BLaER1 (cell line): ENCODE measurements around the gene RANBP3.

ENCODE experiments used
- H3K27ac ChIP-seq: shearing (Covaris generic); formaldehyde crosslinking; 2 replicates; pipeline ENCODE4 v1.8.1; 2022
- H3K27me3 ChIP-seq: shearing (Covaris generic); formaldehyde crosslinking; 2 replicates; pipeline ENCODE4 v1.8.1; 2022
- H3K36me3 ChIP-seq: shearing (Covaris generic); formaldehyde crosslinking; 2 replicates; pipeline ENCODE4 v1.8.1; 2022
- H3K4me1 ChIP-seq: shearing (Covaris generic); formaldehyde crosslinking; 2 replicates; pipeline ENCODE4 v1.8.1; 2022
- H3K4me2 ChIP-seq: shearing (Covaris generic); formaldehyde crosslinking; 2 replicates; pipeline ENCODE4 v1.8.1; 2022
- H3K4me3 ChIP-seq: shearing (Covaris generic); formaldehyde crosslinking; 2 replicates; pipeline ENCODE4 v1.8.1; 2022
- H3K9ac ChIP-seq: shearing (Covaris generic); formaldehyde crosslinking; 2 replicates; pipeline ENCODE4 v1.8.1; 2022
- H3K9me3 ChIP-seq: shearing (Covaris generic); formaldehyde crosslinking; 2 replicates; pipeline ENCODE4 v1.8.1; 2022
- H4K20me1 ChIP-seq: shearing (Covaris generic); formaldehyde crosslinking; 2 replicates; pipeline ENCODE4 v1.8.1; 2022
- Cebpa-rat ChIP-seq: shearing (Covaris generic); IDR thresholded peaks from 2 replicates; pipeline ENCODE4 v1.8.1; 2022

The RANBP3 gene

DNA sequence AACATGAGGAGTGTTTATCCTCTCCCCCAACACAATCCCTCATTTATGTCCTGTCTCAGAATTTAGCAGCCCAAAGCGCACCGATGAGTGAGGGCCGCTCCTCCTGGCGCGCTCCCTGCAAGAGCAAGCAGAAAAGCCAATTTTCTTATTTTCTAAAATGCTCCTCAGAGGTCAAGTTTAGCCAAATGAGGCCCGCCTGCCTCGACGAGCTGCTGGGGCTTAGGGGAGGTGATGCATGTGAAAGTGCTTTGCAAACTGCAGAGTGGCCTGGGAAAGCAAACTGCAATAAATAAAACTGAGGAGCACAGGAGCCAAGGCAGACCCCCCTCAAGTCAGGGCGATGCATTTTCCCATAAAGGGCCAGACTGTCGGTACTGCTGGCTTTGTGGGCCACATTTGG is 34.9 kb downstream of the RANBP3 start:
- Histone ChIP-seq H4K20me1 (peaks cover 93% of the 10 kb centered on the region), H3K9me3 (no peaks in the 10 kb centered on the region), H3K27me3 (no peaks in the 10 kb centered on the region), H3K4me1 (peaks cover 78% of the 10 kb centered on the region), H3K4me3 (no peak overlapping the region), H3K27ac (no peak overlapping the region), H3K36me3 (peaks cover 84% of the 10 kb centered on the region), H3K9ac (no peak overlapping the region), H3K4me2 (no peak overlapping the region)
- TF ChIP-seq Cebpa-rat, result no peak

- Histone ChIP-seq H3K9ac (no peak overlapping the region), H3K9me3 (no peaks in the 10 kb centered on the region), H3K36me3 (peaks cover 75% of the 10 kb centered on the region), H3K27ac (no peak overlapping the region), H3K4me3 (no peak overlapping the region), H3K4me2 (no peak overlapping the region), H3K4me1 (peaks cover 78% of the 10 kb centered on the region), H3K27me3 (no peaks in the 10 kb centered on the region), H4K20me1 (peaks cover 93% of the 10 kb centered on the region)
- TF ChIP-seq Cebpa-rat, result no peak
Observed at GRCh38 chr19:5941673-5942072, 36.3 kb downstream of the RANBP3 start.

GRCh38 chr19:5940260-5941208 is 37.4 kb downstream of the RANBP3 start:
- H4K20me1 ChIP-seq, result peaks cover 93% of the 10 kb centered on the region
- no peak overlapping the region for H3K4me3 ChIP-seq
- no peak overlapping the region for H3K9ac ChIP-seq
- no peak overlapping the region for H3K4me2 ChIP-seq
- H3K27me3 ChIP-seq, result no peaks in the 10 kb centered on the region
- no peaks in the 10 kb centered on the region for H3K9me3 ChIP-seq
- H3K27ac ChIP-seq, result peak overlapping the region; percentile 21; the same call in 1 of the 2 replicates
- peaks cover 75% of the 10 kb centered on the region for H3K36me3 ChIP-seq
- no peak for TF ChIP-seq Cebpa-rat
- H3K4me1 ChIP-seq, result peaks cover 78% of the 10 kb centered on the region

DNA sequence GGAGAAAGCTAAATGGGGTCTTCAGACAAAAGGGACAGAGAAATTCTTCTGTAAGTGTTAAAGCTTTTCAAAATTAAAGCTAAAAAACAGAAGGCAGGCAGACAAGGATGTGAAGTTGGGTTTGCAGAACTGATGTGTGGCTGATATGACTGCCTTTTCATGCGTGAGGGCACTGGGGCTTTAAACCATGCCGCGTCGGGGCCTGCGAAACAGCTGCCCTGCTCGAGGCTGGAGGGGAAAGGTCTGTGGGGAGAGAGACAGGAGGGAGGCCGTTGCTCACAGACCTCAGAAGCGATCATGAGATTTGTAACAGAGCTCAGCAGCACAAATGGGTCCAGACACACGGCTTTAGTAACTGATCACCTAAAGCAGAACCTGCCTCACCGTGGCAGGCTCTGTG is 40.4 kb downstream of the RANBP3 start:
- Histone ChIP-seq H3K36me3 (peaks cover 75% of the 10 kb centered on the region), H3K27ac (peak overlapping the region; percentile 72), H4K20me1 (peaks cover 93% of the 10 kb centered on the region), H3K4me1 (peaks cover 65% of the 10 kb centered on the region), H3K9me3 (no peaks in the 10 kb centered on the region), H3K4me3 (peak overlapping the region; percentile 38; the same call in 1 of the 2 replicates), H3K27me3 (no peaks in the 10 kb centered on the region), H3K4me2 (peak overlapping the region; percentile 94), H3K9ac (peak overlapping the region; percentile 71)
- no peak for TF ChIP-seq Cebpa-rat

DNA sequence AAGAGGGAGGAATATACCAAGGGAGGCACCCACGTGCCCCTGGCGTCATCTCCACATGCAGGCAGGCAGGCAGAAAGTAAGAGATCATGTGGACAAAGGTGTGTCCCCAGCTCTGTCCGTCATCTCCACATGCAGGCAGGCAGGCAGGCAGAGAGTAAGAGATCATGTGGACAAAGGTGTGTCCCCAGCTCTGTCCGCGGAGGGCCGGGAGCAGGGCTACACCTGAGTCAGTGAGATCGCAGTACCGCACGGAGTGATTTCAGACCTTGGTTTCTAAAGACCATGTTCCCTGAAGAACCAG is 41.7 kb downstream of the RANBP3 start:
- Histone ChIP-seq H3K9me3 (no peaks in the 10 kb centered on the region), H3K4me2 (peak overlapping the region; percentile 94), H4K20me1 (peaks cover 86% of the 10 kb centered on the region), H3K27ac (peak overlapping the region; percentile 52; the same call in 1 of the 2 replicates), H3K4me3 (no peak overlapping the region), H3K27me3 (no peaks in the 10 kb centered on the region), H3K9ac (peak overlapping the region; percentile 51; the same call in 1 of the 2 replicates), H3K4me1 (peaks cover 65% of the 10 kb centered on the region), H3K36me3 (peaks cover 75% of the 10 kb centered on the region)
- TF ChIP-seq Cebpa-rat, result no peak

DNA sequence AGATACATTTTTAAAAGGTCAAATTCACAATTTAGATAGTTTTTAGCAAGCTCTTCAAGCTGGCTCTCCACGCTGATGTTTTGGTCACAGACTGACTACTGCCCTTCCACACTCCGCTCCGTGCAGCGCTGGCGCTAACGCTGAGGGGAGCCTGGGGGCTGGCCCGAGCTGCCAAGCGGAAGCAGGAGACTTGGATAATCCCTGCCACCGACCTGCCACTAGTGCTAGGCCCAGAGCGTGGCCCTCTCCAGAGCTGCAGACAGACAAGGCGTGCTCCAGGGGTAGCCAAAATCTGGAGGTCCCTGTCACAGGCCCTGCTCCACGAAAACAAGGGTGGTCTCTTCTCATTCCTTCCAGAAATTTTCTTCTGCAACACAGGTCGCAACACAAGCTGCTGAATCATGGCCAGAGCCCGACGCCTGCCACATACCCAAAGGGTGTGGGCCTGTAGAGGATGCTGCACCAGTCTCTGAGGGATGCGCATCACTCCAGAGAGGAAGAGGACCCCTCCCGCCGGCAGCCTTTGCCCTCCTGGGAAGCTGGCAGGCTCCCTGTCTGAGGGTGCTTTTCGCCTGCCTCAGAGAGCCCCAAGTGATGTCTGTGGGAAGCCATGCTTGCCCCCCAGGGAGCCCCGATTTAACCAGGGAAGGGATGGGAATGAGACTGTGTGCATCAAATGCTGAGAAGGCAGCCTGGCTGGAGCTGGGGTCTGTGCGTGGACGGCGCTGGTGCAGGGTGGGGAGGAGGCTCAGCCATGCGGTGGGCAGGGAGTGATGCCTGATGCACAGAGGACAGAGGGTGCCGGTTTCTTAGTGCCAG is 42.3 kb downstream of the RANBP3 start:
- Histone ChIP-seq H3K9ac (peak overlapping the region; percentile 51), H3K27ac (peak overlapping the region; percentile 52; the same call in 1 of the 2 replicates), H3K4me1 (peaks cover 61% of the 10 kb centered on the region), H4K20me1 (peaks cover 85% of the 10 kb centered on the region), H3K36me3 (peaks cover 75% of the 10 kb centered on the region), H3K9me3 (no peaks in the 10 kb centered on the region), H3K27me3 (no peaks in the 10 kb centered on the region), H3K4me2 (peak overlapping the region; percentile 94), H3K4me3 (no peak overlapping the region)
- TF ChIP-seq Cebpa-rat, result no peak

DNA sequence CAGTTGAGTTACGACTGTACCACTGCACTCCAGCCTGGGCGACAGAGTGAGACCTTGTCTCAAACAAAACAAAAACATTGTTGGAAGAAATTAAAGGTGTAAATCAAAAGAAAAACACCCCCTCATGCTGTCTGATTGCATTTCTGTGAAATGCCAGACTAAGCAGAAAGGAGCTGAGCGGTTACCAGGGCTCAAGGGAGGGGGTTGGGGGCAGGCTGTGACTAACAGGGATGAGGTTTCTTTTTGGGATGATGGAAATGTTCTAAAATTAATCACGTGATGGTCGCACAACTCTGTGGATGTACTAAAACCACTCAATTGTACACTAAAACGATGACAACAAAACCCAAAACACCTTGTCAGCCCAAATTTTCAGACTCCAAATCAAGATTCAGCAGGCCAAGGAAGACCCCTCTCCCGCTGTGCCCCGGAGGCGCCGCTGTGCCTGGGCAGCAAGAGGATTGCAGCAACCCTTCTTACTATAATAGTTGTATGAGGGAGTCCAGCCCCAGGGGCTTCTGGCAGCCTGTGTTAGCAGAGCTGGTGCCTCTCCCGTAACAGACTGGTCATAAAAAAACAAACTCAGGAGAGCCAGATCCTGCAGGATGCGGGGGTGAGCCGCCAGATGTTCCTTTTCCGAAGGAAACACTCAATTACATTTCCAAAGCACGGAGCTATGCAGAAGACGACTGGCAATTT is 43.0 kb downstream of the RANBP3 start:
- no peaks in the 10 kb centered on the region for H3K27me3 ChIP-seq

GRCh38 chr19:5934069-5934401 is 43.9 kb downstream of the RANBP3 start:
- peaks cover 77% of the 10 kb centered on the region for H3K36me3 ChIP-seq
- H3K4me2 ChIP-seq, result no peak overlapping the region
- H3K9me3 ChIP-seq, result no peaks in the 10 kb centered on the region
- peaks cover 46% of the 10 kb centered on the region for H3K4me1 ChIP-seq
- no peaks in the 10 kb centered on the region for H3K27me3 ChIP-seq
- no peak overlapping the region for H3K9ac ChIP-seq
- no peak overlapping the region for H3K4me3 ChIP-seq
- H4K20me1 ChIP-seq, result peaks cover 80% of the 10 kb centered on the region
- TF ChIP-seq Cebpa-rat, result no peak
- H3K27ac ChIP-seq, result peak overlapping the region; percentile 18; the same call in 1 of the 2 replicates

More for the DNA sequence above, 43.0 kb downstream of the RANBP3 start:
- H3K4me3 ChIP-seq, result no peak overlapping the region
- H4K20me1 ChIP-seq, result peaks cover 79% of the 10 kb centered on the region
- no peak for TF ChIP-seq Cebpa-rat
- H3K4me2 ChIP-seq, result peak overlapping the region; percentile 94
- no peaks in the 10 kb centered on the region for H3K9me3 ChIP-seq
- H3K4me1 ChIP-seq, result peaks cover 55% of the 10 kb centered on the region
- peaks cover 75% of the 10 kb centered on the region for H3K36me3 ChIP-seq
- no peak overlapping the region for H3K27ac ChIP-seq
- peak overlapping the region; percentile 51 for H3K9ac ChIP-seq

DNA sequence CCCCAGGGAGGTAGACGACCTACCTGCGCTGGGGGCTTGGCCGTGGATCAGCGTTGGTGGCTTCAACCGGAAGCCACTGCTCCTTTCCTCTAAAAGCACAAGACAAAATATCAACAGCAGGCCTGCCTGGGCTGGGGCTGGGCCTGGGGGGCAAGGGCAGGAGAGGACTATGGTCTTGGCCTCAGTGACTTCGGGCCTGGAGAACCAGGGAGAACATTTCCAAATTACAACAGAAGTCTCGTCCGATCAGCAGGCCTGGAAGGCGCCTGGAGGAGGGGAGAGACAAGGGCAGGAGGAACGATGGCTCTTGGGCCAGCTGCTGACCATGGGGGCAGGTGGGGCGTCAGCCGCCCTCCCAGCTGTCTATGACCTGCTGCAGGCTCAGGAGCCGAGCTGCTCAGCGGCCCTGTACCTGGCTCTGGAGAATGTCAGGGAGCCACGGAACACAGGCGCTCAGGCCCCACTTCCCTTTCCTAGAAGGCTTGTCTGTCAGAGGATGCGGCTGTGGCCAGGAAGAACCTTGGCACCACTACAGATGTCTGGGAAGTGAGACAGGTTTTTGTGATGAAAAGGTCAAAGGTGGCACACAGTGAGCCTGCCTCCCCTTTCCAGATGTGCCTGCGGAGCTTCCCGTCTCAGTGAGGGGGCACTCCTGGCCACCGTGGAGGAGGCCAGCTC is 44.4 kb downstream of the RANBP3 start:
- no peak for TF ChIP-seq Cebpa-rat
- peaks cover 41% of the 10 kb centered on the region for H3K4me1 ChIP-seq
- peaks cover 81% of the 10 kb centered on the region for H4K20me1 ChIP-seq
- H3K4me2 ChIP-seq, result no peak overlapping the region
- peak overlapping the region; percentile 18; the same call in 1 of the 2 replicates for H3K27ac ChIP-seq
- no peak overlapping the region for H3K9ac ChIP-seq
- H3K36me3 ChIP-seq, result peaks cover 82% of the 10 kb centered on the region
- H3K9me3 ChIP-seq, result no peaks in the 10 kb centered on the region
- no peak overlapping the region for H3K4me3 ChIP-seq
- H3K27me3 ChIP-seq, result no peaks in the 10 kb centered on the region
